ENCODE results near the gene NACC2. TPM values are rescaled to one million over a fixed set of nuclear protein-coding genes. Genes with fewer than 3 reads are reported as not detected.

The NACC2 gene
- total RNA-seq, 6 experiments from 2014 or later, result 38.2 to 46.7 (median 40.2) TPM

GRCh38 chr9:136092353-136092650, 2.8 kb downstream of the NACC2 start:
- Mint-ChIP-seq H3K27me3 (ENCODE audit: insufficient read depth) (no peaks in the 10 kb centered on the region), H3K4me1 (ENCODE audit: low read depth) (peaks cover 24% of the 10 kb centered on the region), H3K9me3 (no peaks in the 10 kb centered on the region), H3K4me3 (no peak overlapping the region), H3K36me3 (ENCODE audit: low read depth) (no peaks in the 10 kb centered on the region), H3K27ac (no peak overlapping the region)
- DNase-seq, result no peak
- TF ChIP-seq CTCF (IDR thresholded peaks at IDR 0.05), result no peak

- H3K27me3 Mint-ChIP-seq (ENCODE audit: insufficient read depth), result no peaks in the 10 kb centered on the region
- no peaks in the 10 kb centered on the region for H3K9me3 Mint-ChIP-seq
- DNase-seq, result no peak
- H3K27ac Mint-ChIP-seq, result peak overlapping the region; percentile 50; the same call in 1 of the 2 replicates
- TF ChIP-seq CTCF (IDR thresholded peaks at IDR 0.05), result no peak
- H3K4me3 Mint-ChIP-seq, result no peak overlapping the region
- no peaks in the 10 kb centered on the region for H3K36me3 Mint-ChIP-seq (ENCODE audit: low read depth)
- peaks cover 24% of the 10 kb centered on the region for H3K4me1 Mint-ChIP-seq (ENCODE audit: low read depth)
These were observed 3.3 kb downstream of the NACC2 start for GRCh38 chr9:136091582-136092352.

GRCh38 chr9:136090768-136091581, 4.1 kb downstream of the NACC2 start:
- no peak for DNase-seq
- TF ChIP-seq CTCF (IDR thresholded peaks at IDR 0.05), result no peak
- H3K27me3 Mint-ChIP-seq (ENCODE audit: insufficient read depth), result no peaks in the 10 kb centered on the region
- no peak overlapping the region for H3K4me3 Mint-ChIP-seq
- H3K4me1 Mint-ChIP-seq (ENCODE audit: low read depth), result peaks cover 24% of the 10 kb centered on the region
- H3K36me3 Mint-ChIP-seq (ENCODE audit: low read depth), result no peaks in the 10 kb centered on the region
- H3K27ac Mint-ChIP-seq, result 0 out of 2 replicates have a peak overlapping the region, but pooled peaks have one; percentile 50
- no peaks in the 10 kb centered on the region for H3K9me3 Mint-ChIP-seq

GRCh38 chr9:136090056-136090735, 4.9 kb downstream of the NACC2 start:
- no peaks in the 10 kb centered on the region for H3K27me3 Mint-ChIP-seq (ENCODE audit: insufficient read depth)
- H3K36me3 Mint-ChIP-seq (ENCODE audit: low read depth), result no peaks in the 10 kb centered on the region
- peaks cover 24% of the 10 kb centered on the region for H3K4me1 Mint-ChIP-seq (ENCODE audit: low read depth)
- TF ChIP-seq CTCF (IDR thresholded peaks at IDR 0.05), result no peak
- no peak overlapping the region for H3K27ac Mint-ChIP-seq
- H3K9me3 Mint-ChIP-seq, result no peaks in the 10 kb centered on the region
- no peak overlapping the region for H3K4me3 Mint-ChIP-seq
- no peak for DNase-seq

GRCh38 chr9:136089697-136090045, 5.4 kb downstream of the NACC2 start:
- Mint-ChIP-seq H3K4me1 (ENCODE audit: low read depth) (peaks cover 24% of the 10 kb centered on the region), H3K4me3 (no peak overlapping the region), H3K27me3 (ENCODE audit: insufficient read depth) (no peaks in the 10 kb centered on the region), H3K27ac (no peak overlapping the region), H3K9me3 (no peaks in the 10 kb centered on the region), H3K36me3 (ENCODE audit: low read depth) (no peaks in the 10 kb centered on the region)
- TF ChIP-seq CTCF (IDR thresholded peaks at IDR 0.05), result peak; percentile 76
- DNase-seq, result peak; percentile 22

Data from HFFc6 (cell line).